Heart left ventricle (tissue), 13 donors: ENCODE data around the gene B3GAT1.

Source experiments
- POLR2A ChIP-seq, 2 donors: fragments of 450-650 bp; IDR thresholded peaks; one replicate each; pipeline ENCODE4 v1.6.1; 2017; ENCODE audit warnings: antibody characterized with exemption in 2 of 2, mild to moderate bottlenecking in 2 of 2, moderate library complexity in 2 of 2
- TF ChIP-seq, protein P1 (sequence below), 12 donors: fragments of 200-600 bp; sonication (generic) in 4 of 12; IDR thresholded peaks; one replicate each; pipeline versions ENCODE4 v1.5.0 to v1.8.0; 2018 to 2022; ENCODE audit warnings: antibody characterized with exemption in 12 of 12, mild to moderate bottlenecking in 5 of 12
- donor health status: ischemic (EF 13 %, LVEDD 7.1; RV severe dilation, severe dysfunction).
- donor health status: DM: no; HTN: yes; CAD: no.
- donor health status: DM: no; HTN: no; CAD: no.
- donor health status: ischemic (EF 25% LVEDD 6.9; RV normal size, moderate dysfunction).
- donor health status: ischemic (EF 25% LVEDD 5.7; RV mildly dilated, moderate dysfunction).
- donor health status: ischemic (EF 35%, LVEDD 5.7; RV mildly dilated, moderate dysfunction).
- donor health status: nonischemic (EF 11% LVEDD 7.7; RV severe dilation, severe dysfunction).
- donor health status: DM: yes; HTN: yes; CAD: no.
- donor health status: PGD.
- donor health status: ischemic (EF 29% LVEDD 5.4; RV normal size, mild dysfunction).
- donor health status: nonischemic (EF 23%, LVEDD 6.1; RV moderate dilation, normal function).

GRCh38 chr11:134383576-134384221 is 28.3 kb downstream of the B3GAT1 start:
- TF ChIP-seq, protein P1, sequence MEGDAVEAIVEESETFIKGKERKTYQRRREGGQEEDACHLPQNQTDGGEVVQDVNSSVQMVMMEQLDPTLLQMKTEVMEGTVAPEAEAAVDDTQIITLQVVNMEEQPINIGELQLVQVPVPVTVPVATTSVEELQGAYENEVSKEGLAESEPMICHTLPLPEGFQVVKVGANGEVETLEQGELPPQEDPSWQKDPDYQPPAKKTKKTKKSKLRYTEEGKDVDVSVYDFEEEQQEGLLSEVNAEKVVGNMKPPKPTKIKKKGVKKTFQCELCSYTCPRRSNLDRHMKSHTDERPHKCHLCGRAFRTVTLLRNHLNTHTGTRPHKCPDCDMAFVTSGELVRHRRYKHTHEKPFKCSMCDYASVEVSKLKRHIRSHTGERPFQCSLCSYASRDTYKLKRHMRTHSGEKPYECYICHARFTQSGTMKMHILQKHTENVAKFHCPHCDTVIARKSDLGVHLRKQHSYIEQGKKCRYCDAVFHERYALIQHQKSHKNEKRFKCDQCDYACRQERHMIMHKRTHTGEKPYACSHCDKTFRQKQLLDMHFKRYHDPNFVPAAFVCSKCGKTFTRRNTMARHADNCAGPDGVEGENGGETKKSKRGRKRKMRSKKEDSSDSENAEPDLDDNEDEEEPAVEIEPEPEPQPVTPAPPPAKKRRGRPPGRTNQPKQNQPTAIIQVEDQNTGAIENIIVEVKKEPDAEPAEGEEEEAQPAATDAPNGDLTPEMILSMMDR (IDR thresholded peaks at IDR 0.05): no peak
- TF ChIP-seq POLR2A (IDR thresholded peaks at IDR 0.05): no peak
